GM12872 (cell line): Measurements from ENCODE around the gene GIGYF2.

Source experiments
- CTCF ChIP-seq: IDR thresholded peaks from 3 replicates; pipeline ENCODE4 v1.5.1; 2011; ENCODE audit warnings: low read depth, mild to moderate bottlenecking, low read length, moderate library complexity; ENCODE audit not compliant: insufficient read depth

Gene GIGYF2

GRCh38 chr2:232877940-232878511 lies 180.9 kb downstream of the GIGYF2 start:
- no peak for TF ChIP-seq CTCF

GRCh38 chr2:232878855-232879617 lies 181.9 kb downstream of the GIGYF2 start:
- no peak for TF ChIP-seq CTCF

GRCh38 chr2:232879618-232880494 lies 182.7 kb downstream of the GIGYF2 start:
- TF ChIP-seq CTCF: no peak

- TF ChIP-seq CTCF: no peak
Observed at GRCh38 chr2:232880764-232881351, 183.7 kb downstream of the GIGYF2 start.

- no peak for TF ChIP-seq CTCF
Observed at GRCh38 chr2:232882085-232882484, 185.0 kb downstream of the GIGYF2 start.

- TF ChIP-seq CTCF: no peak
Observed at GRCh38 chr2:232882505-232883115, 185.5 kb downstream of the GIGYF2 start.

GRCh38 chr2:232883116-232883721 lies 186.1 kb downstream of the GIGYF2 start:
- no peak for TF ChIP-seq CTCF
